ENCODE measurements around the gene PITPNM3.

PITPNM3 gene

DNA sequence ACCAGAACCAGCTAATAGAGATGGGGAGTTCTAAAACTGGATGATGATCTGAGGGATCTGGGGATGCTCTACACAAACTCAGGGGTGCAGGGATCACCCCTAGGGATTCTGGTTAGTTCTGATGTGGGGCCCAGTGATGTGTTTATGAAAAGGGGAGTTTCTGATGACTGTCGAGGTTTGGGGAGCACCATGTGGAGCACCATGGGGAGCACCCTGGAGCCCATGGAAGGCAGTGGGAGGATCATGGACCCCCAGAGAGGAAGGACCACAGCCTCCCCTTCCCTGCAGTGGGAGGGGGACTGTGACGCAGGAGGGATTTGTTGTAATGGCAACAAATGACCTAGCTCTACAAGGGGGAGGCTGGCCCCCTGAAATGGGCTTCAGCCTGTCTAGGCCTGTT, 93.7 kb downstream of the PITPNM3 start:
- no peak for DNase-seq (ENCODE audit: low read depth)

DNA sequence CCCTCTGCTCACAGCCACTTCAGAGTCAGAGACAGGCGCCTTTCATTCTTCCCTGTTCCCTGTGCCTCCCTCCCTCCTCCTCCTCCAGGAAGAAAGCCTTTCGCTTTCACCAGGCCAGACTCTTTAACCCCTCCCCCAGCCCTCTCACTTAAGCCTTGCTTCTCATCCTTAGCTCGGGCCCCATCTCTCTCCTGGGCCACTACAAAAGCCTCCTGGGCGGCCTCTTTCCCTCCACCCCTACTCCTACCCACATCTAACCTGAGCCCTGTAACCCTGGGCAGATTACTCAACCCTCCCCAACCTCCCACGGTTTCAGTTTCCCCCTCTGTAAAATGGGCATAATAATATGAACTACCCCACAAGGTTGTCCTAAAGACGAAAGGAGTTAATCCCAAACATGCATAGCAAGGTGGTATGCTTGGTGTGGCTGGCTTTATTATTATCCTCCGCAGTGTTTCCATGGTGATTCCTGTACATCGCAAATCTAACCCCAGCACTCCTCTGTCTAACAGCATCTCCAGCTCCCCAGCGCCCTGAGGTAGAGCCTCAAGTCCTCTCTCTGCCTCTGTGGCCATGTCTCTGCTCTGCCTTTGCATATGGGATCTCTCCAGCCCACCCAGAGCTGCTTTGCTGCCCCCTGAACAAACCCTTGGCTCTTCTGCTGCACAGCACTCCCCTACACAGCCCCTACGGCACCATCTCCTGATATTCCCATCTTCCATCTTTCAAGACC, 94.4 kb downstream of the PITPNM3 start:
- no peak for DNase-seq (ENCODE audit: low read depth)

DNA sequence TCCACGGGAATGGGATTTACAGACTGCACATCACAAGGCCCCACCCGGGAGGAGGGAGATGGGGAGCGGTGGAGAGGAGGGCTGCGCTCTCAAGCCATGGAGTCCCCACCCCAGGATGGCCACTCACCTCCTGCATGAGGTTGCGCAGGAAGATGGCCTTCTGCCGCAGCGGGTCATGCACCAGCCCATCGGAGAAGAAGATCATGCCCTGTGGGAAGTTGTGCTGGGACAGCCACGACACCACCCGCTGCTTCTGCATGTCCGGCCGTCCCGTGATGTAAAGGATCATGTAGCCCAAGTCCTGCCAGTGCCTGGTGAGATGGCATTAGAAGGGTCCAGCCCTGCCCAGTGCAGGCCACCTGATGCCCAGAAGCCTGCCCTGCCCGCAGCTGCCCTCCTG, 95.1 kb downstream of the PITPNM3 start:
- DNase-seq (ENCODE audit: low read depth), result no peak

DNA sequence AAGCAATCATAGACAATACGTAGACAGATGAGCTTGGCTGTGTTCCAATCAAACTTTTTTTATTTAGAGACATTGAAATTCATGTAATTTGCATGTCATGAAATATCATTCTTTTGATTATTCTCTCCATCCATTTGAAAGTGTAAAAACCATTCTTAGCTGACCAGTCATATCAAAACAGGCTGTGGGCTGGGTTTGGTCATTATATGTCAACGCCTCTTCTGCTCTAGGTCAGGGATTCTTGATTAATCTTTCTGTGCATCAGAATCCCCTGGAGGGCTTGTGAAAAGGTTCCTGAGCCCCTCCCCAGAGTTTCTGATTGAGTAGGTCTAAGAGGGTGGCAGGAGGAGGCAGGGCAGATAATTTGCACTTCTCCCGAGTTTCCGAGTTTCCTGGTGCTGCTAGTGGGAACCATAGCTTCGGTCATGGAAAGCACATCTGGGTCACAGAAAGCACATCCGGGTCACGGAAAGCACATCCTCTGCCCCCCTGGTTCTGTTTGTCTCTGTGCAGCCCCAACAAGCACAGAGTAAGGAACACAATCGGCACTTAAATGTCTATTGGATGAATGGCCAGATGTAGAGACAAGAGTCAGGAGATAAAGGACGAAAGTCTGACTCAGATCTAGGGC, 95.7 kb downstream of the PITPNM3 start:
- DNase-seq (ENCODE audit: low read depth), result no peak

DNA sequence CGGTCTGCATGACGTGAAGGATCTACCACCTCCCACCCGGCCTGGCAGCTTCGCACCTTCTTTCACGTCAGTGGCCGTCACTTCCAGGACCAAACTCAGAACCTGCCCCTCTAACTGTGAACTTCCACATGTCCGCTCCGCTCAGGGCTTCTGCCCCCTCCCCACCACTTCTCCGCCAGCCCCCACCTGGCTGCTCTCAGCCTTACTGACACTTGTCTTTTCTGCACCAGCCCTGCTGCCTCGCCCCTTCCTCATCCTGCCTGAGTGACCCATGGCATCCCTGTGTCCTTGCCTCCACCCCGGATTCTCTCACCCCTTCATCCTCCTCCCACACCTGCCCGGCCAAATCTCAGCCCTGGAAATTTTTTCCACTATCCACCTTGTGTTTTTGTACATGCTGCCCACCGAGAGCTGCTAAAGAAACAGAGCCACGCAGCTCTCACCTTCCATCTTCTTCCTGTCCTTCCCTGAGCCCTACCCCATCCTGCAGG, 97.8 kb downstream of the PITPNM3 start:
- no peak for DNase-seq (ENCODE audit: low read depth)

DNA sequence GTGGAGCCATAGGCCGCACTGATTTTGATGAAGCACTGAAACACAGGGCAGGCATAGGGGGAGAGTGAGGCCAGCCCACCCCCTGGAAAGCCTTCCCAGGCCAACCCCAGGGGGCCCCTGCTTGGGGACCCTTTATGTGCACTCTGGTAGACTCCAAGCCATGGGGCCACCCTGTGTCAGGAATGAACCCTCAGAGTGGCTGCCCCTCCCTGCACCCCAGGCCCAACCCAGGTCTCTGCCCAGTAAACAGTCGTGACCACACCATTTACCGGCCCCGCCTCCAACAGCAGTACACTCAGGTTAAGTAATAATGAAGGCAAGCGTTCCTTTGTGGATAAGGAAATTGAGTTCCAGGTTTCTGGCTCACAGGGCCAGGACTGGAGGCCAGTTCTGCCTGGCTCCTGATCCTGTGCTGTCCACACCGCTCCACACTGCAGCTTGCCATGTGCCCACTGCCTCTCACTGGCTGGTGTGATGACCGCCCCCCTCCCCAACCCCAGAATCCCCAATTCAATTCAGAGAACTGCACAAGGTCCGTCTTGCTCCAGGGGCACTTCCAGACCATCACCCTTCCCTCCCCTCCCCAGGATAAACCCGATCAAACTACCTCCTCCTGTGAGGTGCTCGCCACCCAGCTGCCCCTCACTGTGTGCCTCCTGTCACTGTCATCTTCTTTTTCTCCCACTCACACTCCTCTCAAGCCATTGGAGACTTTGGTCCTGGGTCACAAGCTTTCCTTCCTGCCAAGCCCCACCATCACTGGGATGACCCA, 98.5 kb downstream of the PITPNM3 start:
- DNase-seq (ENCODE audit: low read depth), result no peak

DNA sequence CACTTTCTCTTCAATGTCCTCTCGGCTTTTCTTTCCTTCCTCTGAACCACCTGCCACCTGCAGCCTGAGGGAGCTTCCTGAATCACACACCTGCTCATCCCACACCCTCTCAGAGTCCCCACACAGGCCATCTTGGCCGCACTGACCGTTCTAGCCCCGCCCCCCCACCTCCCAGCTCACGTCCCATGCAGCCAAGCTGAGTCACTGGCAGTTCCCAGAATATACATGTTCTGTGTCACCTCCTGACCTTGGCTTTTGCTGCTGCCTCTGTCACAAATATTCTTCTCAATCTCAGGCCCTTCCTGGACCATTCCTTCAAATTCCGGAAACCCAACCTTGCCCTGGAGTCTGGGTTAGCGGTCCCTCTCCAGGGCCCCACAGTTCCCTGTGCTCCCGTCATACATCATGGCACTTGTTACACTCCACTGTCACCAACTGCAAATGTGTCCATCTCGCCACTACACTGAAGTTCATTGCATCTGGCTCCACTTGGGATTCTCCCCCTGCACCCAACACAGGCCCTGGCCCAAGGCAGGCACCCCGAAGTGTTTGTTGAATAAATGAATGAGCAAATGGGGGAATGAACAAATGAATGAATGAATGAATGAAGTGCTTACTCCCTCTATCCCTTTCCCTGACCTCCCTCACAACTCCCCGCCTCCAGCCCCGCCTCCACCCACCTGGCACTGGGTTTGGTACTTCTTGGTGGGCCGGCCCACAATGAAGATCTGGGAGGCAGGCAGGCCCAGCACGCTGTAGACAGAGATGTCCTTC, 99.3 kb downstream of the PITPNM3 start:
- no peak for DNase-seq (ENCODE audit: low read depth)

DNA sequence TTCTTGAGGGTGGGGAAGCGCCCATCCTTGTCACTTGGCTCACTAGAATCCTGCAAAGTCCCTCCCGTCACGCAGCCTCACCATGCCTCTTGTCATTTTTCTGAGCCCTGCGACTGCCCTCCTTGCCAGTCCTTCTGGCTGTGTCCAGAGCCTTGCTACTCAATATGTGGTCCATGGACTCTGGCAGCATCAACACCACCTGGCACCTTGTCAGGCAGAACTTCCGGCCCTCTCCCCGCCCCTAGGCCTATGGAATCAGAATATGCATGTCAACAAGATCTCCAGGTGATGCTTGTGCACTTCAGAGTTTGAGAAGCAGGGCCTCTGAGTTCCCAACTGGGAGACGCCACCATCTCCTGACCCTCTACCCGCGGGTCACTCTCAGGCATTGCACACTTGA, 100.0 kb downstream of the PITPNM3 start:
- DNase-seq (ENCODE audit: low read depth), result no peak

DNA sequence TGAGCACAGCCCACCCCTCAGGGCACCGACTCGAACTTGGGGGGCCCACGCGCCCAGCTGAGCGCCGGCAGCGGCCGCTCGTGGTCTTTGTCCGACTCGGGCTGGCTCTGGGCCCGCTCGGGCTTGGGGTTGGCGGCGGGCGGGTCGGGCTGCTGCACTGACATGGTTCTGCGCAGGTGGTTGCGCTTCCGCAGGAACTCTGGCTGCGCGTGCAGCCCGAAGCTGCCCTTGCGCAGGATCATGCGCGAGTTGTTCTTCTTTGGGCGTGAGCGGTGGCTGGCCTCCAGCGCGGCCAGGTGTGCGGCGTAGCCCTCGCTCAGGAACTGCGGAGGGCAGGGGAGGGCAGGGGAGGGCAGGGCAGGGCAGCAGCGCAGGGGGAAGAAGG, 101.0 kb downstream of the PITPNM3 start:
- DNase-seq (ENCODE audit: low read depth), result peak; percentile 15

DNA sequence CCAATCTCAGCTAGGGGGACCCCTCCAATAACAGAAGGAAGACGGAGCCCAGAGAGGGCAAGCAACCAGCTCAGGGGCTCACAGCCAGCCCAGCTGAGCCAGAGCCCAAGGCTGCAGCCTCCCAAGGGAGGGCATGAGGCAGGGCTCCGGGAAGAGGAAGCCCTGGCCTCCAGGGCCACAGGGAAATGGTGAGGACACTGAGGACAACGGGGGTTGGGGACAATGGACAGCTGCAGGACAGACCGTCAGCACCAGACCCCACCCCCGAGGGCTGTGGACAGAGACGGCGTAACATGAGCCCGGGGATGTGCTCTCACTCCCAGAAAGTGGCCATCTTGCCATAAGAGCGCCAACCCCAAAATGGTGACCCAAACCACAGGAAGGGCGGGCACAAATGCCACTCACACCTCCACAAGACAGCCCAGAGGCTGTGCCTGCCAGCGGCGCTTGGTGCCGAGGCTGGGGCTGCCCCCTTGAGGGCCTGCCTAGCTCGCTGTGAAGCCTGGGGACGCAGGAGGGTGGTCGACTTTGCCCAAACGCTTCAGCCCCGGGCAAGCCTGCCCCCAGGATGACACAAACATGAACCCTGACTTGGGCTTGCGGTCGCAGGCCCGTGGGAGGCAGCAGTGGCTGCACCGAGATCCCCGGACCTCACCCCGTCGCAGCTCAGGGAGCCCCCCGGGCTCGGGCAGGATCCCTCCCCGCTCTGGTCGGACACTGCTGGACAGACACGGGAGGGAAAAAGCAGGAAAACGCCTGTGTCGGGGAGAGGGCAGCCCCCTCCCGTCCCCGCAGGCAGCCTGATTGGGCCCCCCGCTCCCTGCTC, 101.6 kb downstream of the PITPNM3 start:
- DNase-seq (ENCODE audit: low read depth), result no peak

DNA sequence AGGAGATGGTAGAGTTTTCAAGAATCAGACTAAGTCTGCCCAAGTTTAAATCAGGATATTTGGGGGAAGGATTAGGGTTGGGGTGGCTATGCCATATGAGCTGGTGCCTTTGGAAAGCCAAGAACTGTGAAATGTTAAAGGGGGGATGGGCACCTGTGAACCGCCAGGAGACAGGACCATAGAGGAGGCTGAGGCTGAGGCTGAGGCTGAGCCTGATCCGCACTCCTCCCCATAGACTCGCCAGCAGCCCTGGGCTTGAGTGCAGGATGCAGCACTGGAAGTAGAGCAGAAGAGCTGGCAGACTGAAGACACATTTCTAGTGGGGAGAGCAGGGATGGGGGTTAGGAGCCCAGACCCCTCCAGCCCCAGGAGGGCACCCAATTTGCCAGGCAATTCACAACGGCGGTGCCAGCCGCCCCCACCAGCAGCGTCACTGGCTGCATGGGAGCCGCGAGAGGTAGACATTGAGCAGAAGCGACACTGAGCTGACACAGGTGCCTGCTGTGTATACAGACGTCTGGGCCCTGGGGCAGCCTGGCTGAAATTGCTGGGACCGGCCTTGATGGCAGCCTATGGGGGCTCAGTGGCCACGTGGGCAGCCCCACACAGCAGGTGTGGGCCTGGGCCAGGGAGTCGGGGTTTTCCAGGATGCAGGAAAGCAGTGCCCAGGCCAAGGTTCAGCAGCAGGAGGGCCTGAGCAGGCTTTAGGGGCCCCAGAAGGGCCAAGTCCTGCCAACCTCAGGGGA, 102.9 kb downstream of the PITPNM3 start:
- DNase-seq (ENCODE audit: low read depth), result no peak

DNA sequence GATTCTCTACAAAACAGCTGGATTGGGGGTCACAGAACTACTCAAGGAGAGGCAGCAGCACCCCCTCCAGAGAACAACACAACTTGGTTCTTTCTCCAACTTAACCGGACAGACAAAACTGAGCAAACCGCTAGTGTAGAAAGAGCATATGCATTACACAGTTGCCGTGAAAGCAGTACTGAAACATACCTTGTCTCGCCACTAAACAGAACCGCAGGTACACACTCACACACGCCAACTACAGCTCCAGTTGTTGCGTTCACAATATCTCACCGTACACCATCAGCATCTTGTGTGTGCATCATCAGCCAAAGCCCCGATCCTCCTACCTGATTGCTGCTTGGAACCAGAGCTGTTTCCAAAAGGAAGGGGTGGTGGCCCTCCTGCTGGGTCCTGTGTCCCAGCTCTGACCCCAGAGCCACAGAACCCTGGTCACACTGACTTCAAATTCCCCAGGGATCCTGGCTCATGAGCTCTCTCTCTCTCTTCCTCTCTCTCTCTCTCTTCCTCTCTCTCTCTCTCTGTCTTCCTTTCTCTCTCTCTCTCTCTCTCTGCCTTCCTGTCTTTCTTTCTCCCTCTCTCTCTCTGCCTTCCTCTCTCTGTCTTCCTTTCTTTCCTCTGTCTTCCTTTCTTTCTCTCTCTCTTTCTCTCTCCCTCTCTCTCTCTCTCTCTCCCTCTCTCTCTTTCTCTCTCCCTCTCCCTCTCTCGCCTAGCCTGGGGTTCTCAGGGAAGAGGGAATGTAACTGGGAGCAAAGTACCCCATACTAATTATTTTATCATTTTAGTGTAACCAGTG, 103.7 kb downstream of the PITPNM3 start:
- no peak for DNase-seq (ENCODE audit: low read depth)

DNA sequence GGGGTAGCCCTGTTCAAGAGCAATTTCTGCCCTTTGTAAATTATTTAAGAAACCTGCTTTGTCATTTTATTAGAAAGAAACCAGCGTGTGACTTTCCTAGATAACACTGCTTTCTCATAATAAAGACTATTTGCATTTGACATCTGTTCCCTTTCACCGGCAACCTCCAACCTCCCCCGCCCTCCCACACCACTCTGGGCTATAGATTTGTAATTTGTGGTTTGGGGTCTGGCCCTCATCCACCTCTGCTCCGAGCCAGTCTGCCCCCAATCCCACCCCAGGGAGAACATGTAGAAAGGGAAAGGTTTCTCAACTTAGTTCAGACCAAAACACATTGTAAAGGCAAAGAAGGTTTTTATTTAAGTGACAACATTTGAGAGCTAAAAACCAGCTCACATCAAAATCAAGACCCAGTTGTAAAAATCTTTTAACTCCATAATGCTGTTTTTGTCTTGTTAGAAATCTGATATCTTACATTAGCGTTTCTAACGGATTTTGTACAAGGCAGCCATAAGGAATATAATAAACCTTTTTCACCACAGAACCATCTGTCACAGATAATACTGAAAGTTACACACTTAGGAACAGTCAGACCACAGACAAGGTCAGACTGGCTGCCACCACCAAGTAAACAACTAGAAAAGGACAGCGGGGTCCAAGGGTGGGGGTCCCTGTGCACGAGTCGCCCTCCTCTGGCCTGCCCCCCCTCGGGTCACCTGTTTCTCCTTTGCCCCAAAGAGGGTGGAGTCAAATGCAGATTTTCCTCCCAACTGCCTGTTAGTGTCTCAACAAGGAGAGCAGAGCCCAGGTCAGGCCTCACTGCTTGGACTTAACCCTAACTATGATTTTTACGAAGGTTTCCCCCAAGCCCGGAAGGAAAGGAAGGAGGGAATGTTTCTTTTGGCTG, 105.2 kb downstream of the PITPNM3 start:
- DNase-seq (ENCODE audit: low read depth), result no peak

DNA sequence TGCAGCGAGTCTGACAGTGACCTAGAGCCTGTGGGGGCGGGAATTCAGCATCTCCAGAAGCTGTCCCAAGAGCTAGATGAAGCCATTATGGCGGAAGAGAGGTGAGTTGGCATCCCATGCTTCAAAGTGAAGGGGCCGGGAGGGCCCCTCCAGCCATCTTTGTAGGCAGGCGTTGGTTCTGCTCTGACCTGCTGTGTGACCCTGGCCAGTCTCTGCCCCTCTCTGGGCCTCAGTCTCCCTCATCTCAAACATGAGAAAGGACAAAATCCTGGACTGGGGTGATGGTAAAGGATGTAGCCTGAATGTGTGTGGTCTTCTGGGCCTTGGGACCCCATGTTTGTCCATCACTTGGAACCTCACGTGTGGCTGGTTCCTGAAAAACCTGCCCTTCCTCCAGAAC, 107.0 kb downstream of the PITPNM3 start:
- DNase-seq (ENCODE audit: low read depth), result no peak

DNA sequence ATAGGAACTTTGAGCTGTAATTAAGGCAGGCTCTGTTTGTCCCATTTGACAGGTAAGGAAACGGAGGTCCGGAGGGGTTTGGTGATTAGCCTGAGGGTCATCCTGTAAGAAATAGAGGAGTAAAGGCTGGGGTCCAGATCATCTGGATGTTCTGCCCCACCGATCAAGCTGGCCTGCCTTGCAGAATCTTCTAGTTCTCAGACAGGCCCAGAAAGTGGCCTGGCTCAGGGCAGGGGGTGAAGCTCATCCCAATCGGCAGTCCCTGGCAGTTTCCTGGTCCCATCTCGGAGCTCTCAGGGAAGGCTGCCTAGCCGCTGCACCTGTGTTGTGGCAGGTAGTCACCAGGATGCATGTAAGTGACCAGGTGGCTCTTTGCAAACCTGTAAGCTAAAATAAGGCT, 107.9 kb downstream of the PITPNM3 start:
- no peak for DNase-seq (ENCODE audit: low read depth)

DNA sequence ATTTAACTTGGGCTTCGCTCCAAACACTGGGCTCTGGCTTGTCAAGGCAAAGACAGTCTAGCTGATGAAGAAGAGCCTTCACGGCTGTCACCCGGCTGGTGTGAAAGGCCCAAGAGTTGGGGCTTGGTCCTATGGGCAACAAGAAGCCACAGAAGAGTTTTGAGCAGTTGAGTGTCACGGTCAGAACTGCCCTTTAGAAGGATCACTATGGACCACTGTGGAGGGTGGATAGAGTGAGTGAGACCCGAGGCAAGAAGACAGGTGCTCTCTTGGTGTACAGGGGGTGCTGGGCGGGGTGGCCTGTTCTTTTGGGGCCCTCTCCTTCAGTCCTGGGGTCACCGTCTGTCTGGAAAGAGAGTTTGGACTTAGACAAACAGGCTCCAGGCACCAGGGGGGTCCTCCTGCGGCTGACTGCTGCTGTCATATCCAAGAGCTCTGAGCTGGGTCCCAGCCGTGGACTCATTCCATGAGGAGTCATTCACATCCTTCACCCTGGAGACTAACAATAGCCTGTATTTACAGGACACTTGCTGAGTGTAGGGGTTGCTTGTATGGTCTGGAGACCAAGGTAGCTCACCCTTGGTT, 109.7 kb downstream of the PITPNM3 start:
- no peak for DNase-seq (ENCODE audit: low read depth)

DNA sequence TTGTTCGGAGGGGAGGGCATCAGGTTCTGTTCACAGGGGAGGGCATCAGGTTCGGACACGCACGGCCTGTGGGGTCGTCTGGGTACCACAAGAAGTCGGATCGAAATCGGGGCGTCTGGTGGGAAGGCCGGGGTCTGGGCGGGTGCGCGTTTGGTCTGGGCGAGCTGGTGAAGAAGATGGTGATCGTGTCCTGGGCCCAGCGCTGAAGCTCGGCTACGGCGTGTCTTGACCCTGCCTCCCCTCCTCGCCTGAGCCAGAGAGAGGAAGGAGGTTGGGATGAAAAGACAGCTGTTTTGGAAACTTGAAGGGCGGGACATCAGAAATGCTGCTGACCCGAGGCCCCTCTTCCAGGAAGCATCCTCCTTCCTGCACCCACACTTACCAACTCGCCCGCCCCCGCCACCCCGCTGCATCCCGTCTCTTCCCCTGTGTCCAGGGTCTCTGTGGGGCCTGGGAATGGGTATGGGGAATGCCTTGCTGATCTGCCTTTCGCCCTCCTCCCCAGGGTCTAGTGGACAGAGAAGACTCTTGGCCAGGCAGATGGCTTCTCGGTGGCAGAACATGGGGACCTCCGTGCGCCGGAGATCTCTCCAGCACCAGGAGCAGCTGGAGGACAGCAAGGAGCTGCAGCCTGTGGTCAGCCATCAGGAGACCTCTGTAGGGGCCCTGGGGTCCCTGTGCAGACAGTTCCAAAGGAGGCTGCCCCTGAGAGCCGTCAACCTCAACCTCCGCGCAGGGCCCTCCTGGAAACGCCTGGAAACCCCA, 111.6 kb downstream of the PITPNM3 start:
- no peak for DNase-seq (ENCODE audit: low read depth)
